SK-N-MC (cell line): ENCODE data around the gene CCDC152.

Source experiments
- EZH2 ChIP-seq: fragments of 200-600 bp; sonication (generic); IDR thresholded peaks from one replicate; pipeline ENCODE4 v1.6.1; 2017; ENCODE audit warnings: antibody characterized with exemption
- FOXP2 ChIP-seq: optimal IDR thresholded peaks from 2 replicates; pipeline ENCODE3; 2011; ENCODE audit warnings: mild to moderate bottlenecking, moderate library complexity; ENCODE audit not compliant: insufficient read depth; ENCODE audit errors: extremely low read length, control extremely low read depth
- POLR2AphosphoS5 ChIP-seq: IDR thresholded peaks from 2 replicates; pipeline ENCODE4 v1.6.1; 2012; ENCODE audit warnings: mild to moderate bottlenecking, low read depth, low read length, borderline replicate concordance

- TF ChIP-seq POLR2AphosphoS5 (no peak), EZH2 (no peak), FOXP2 (no peak)
Measured at GRCh38 chr5:42720251-42720650, 36.4 kb upstream of the CCDC152 start.
